Liver (tissue), 9 donors: ENCODE results near the gene MICAL3. TPM values are rescaled to one million over a fixed set of nuclear protein-coding genes. Genes with fewer than 3 reads are reported as not detected.

Experiments used
- DNase-seq: peaks from one replicate; pipeline ENCODE4 v3.0.0-alpha.2; 2017; ENCODE audit warnings: low spot score
- H3K27ac ChIP-seq, 2 donors: one replicate each; pipeline ENCODE4 v1.7.0; 2013; ENCODE audit warnings: inconsistent platforms in 2 of 2, low read length in 2 of 2, control low read depth in 1 of 2, low read depth in 1 of 2, mild to moderate bottlenecking in 1 of 2
- H3K27me3 ChIP-seq, 4 donors: one replicate each; pipeline versions ENCODE4 v1.6.1 to v1.7.0; 2013; ENCODE audit warnings: low read length in 3 of 4, inconsistent platforms in 1 of 4, mild to moderate bottlenecking in 1 of 4, moderate library complexity in 1 of 4; ENCODE audit not compliant: control insufficient read depth in 4 of 4, insufficient read depth in 4 of 4
- H3K36me3 ChIP-seq, 4 donors: one replicate each; pipeline versions ENCODE4 v1.6.1 to v1.7.0; 2013; ENCODE audit warnings: low read length in 3 of 4, mild to moderate bottlenecking in 3 of 4, low read depth in 1 of 4, moderate library complexity in 1 of 4; ENCODE audit not compliant: control insufficient read depth in 4 of 4, insufficient read depth in 3 of 4
- H3K4me1 ChIP-seq, 4 donors: one replicate each; pipeline versions ENCODE4 v1.6.1 to v1.7.0; 2013; ENCODE audit warnings: low read length in 3 of 4, mild to moderate bottlenecking in 3 of 4, moderate library complexity in 1 of 4; ENCODE audit not compliant: control insufficient read depth in 4 of 4, insufficient read depth in 4 of 4
- H3K4me3 ChIP-seq, 3 donors: one replicate each; pipeline versions ENCODE4 v1.6.1 to v1.7.0; 2013; ENCODE audit warnings: low read length in 3 of 3, control low read depth in 1 of 3, low read depth in 1 of 3, mild to moderate bottlenecking in 1 of 3
- H3K9ac ChIP-seq, 2 donors: one replicate each; pipeline ENCODE4 v1.7.0; 2013; ENCODE audit warnings: low read length in 2 of 2, mild to moderate bottlenecking in 2 of 2, moderate library complexity in 2 of 2, control low read depth in 1 of 2, low read depth in 1 of 2
- H3K9me3 ChIP-seq, 4 donors: one replicate each; pipeline versions ENCODE4 v1.6.1 to v1.7.0; 2013; ENCODE audit warnings: low read length in 3 of 4; ENCODE audit not compliant: control insufficient read depth in 4 of 4
- ATF3 ChIP-seq: IDR thresholded peaks from 2 replicates; pipeline ENCODE4 v1.6.1; 2016; ENCODE audit warnings: antibody characterized with exemption
- CTCF ChIP-seq: fragments of 150-350 bp; IDR thresholded peaks from 2 replicates; pipeline ENCODE4 v1.5.1; 2017; ENCODE audit warnings: improper control_type of control experiment, low read depth, low read length; ENCODE audit not compliant: missing input control
- EGR1 ChIP-seq, 2 donors: IDR thresholded peaks; 2 replicates each; pipeline ENCODE4 v1.6.1; 2016 to 2018; ENCODE audit warnings: antibody characterized with exemption in 2 of 2, low read depth in 2 of 2
- FOXA1 ChIP-seq: IDR thresholded peaks from 2 replicates; pipeline ENCODE4 v1.6.1; 2016; ENCODE audit warnings: antibody characterized with exemption
- FOXA2 ChIP-seq: IDR thresholded peaks from 2 replicates; pipeline ENCODE4 v1.6.1; 2016; ENCODE audit warnings: antibody characterized with exemption
- GABPA ChIP-seq, 2 donors: IDR thresholded peaks in 1 of 2; conservative IDR thresholded peaks in 1 of 2; 2 replicates each; pipeline ENCODE4 v1.6.1; 2016; ENCODE audit warnings: antibody characterized with exemption in 2 of 2, mild to moderate bottlenecking in 1 of 2, moderate library complexity in 1 of 2
- HNF4A ChIP-seq, 2 donors: conservative IDR thresholded peaks; 2 replicates each; pipeline ENCODE4 v1.6.1; 2016; ENCODE audit warnings: antibody characterized with exemption in 2 of 2, mild to moderate bottlenecking in 2 of 2
- HNF4G ChIP-seq: IDR thresholded peaks from 2 replicates; pipeline ENCODE4 v1.6.1; 2016; ENCODE audit warnings: antibody characterized with exemption
- JUND ChIP-seq, 2 donors: IDR thresholded peaks; 2 replicates each; pipeline ENCODE4 v1.6.1; 2016; ENCODE audit warnings: antibody characterized with exemption in 2 of 2
- MAX ChIP-seq: IDR thresholded peaks from 2 replicates; pipeline ENCODE4 v1.6.1; 2016; ENCODE audit warnings: antibody characterized with exemption
- NR2F2 ChIP-seq: IDR thresholded peaks from 2 replicates; pipeline ENCODE4 v1.6.1; 2016; ENCODE audit warnings: antibody characterized with exemption
- RAD21 ChIP-seq, 2 donors: IDR thresholded peaks; 2 replicates each; pipeline ENCODE4 v1.6.1; 2016; ENCODE audit warnings: antibody characterized with exemption in 2 of 2, mild to moderate bottlenecking in 2 of 2
- RXRA ChIP-seq, 2 donors: IDR thresholded peaks; 2 replicates each; pipeline ENCODE4 v1.6.1; 2017 to 2018; ENCODE audit warnings: antibody characterized with exemption in 2 of 2, mild to moderate bottlenecking in 1 of 2
- SP1 ChIP-seq: IDR thresholded peaks from 2 replicates; pipeline ENCODE4 v1.6.1; 2018; ENCODE audit warnings: antibody characterized with exemption, mild to moderate bottlenecking
- TAF1 ChIP-seq: conservative IDR thresholded peaks from 2 replicates; pipeline ENCODE4 v1.6.1; 2016; ENCODE audit warnings: antibody characterized with exemption, mild to moderate bottlenecking
- YY1 ChIP-seq: IDR thresholded peaks from 2 replicates; pipeline ENCODE4 v1.6.1; 2016; ENCODE audit warnings: antibody characterized with exemption, mild to moderate bottlenecking
- WGBS: extraction: QIAGEN DNeasy Blood & Tissue Kit; methylation state at CpG from one replicate; pipeline ENCODE4 v1.1.7; 2013; 5-methylcytosine and 5-hydroxymethylcytosine counted together
- polyA plus RNA-seq, 2 donors: library from polyadenylated mRNA; stranded (reverse) in 1 of 2; unstranded in 1 of 2; fragments of 200-250 nt in 1 of 2; fragments of >200 nt in 1 of 2; fragmentation: Nextera tagmentation in 1 of 2; extraction: Ambion mirVana in 1 of 2; gene quantifications; one replicate each; pipeline versions ENCODE4 v1.2.1 to v1.2.3, GENCODE V29; 2013 to 2015
- total RNA-seq, 2 donors: library from RNA; depleted of rRNA; stranded (reverse); fragments of >200 nt; gene quantifications; one replicate each; pipeline ENCODE4 v1.2.3, GENCODE V29; 2014
- TF ChIP-seq, protein P1 (sequence below): IDR thresholded peaks from 2 replicates; pipeline ENCODE4 v1.6.1; 2016; ENCODE audit warnings: antibody characterized with exemption
- TF ChIP-seq, protein P2 (sequence below): IDR thresholded peaks from 2 replicates; pipeline ENCODE4 v1.6.1; 2016; ENCODE audit warnings: antibody characterized with exemption, mild to moderate bottlenecking
- donor health status: healthy.
- donor health status: healthy.
- donor health status: healthy.
- donor health status: healthy.
- donor health status: healthy.

The MICAL3 gene
- total and polyA plus RNA-seq, 4 donors: 6.4 to 38.4 (median 23.4) TPM

- Histone ChIP-seq H3K27ac (no peak overlapping the region), H3K4me3 (no peak overlapping the region), H3K9me3 (no peaks in the 10 kb centered on the region), H3K27me3 (no peaks in the 10 kb centered on the region), H3K9ac (no peak overlapping the region), H3K4me1 (peaks cover 6 to 16% (median 11%) of the 10 kb centered on the region in 4 donors), H3K36me3 (peaks cover 0 to 27% (median 6%) of the 10 kb centered on the region in 4 donors)
- TF ChIP-seq TAF1: no peak
- TF ChIP-seq EGR1 (IDR thresholded peaks at IDR 0.05; ENCODE audit: low read depth in 2 of 2): no peak
- no peak for TF ChIP-seq SP1
- no peak for TF ChIP-seq JUND (IDR thresholded peaks at IDR 0.05)
- no peak for TF ChIP-seq HNF4G
- TF ChIP-seq, protein P1, sequence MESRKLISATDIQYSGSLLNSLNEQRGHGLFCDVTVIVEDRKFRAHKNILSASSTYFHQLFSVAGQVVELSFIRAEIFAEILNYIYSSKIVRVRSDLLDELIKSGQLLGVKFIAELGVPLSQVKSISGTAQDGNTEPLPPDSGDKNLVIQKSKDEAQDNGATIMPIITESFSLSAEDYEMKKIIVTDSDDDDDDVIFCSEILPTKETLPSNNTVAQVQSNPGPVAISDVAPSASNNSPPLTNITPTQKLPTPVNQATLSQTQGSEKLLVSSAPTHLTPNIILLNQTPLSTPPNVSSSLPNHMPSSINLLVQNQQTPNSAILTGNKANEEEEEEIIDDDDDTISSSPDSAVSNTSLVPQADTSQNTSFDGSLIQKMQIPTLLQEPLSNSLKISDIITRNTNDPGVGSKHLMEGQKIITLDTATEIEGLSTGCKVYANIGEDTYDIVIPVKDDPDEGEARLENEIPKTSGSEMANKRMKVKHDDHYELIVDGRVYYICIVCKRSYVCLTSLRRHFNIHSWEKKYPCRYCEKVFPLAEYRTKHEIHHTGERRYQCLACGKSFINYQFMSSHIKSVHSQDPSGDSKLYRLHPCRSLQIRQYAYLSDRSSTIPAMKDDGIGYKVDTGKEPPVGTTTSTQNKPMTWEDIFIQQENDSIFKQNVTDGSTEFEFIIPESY: no peak
- no peak for TF ChIP-seq MAX
- TF ChIP-seq ATF3: no peak
- TF ChIP-seq NR2F2: no peak
- TF ChIP-seq GABPA (IDR thresholded peaks at IDR 0.05 in 1 of 2, conservative IDR thresholded peaks at IDR 0.05 in 1 of 2): no peak
- no peak for TF ChIP-seq YY1
- WGBS: 82% methylated on average over 8 of the region's 8 CpGs
- no peak for DNase-seq
Measured at GRCh38 chr22:17787241-17787640, 237.1 kb downstream of the MICAL3 start.

DNA sequence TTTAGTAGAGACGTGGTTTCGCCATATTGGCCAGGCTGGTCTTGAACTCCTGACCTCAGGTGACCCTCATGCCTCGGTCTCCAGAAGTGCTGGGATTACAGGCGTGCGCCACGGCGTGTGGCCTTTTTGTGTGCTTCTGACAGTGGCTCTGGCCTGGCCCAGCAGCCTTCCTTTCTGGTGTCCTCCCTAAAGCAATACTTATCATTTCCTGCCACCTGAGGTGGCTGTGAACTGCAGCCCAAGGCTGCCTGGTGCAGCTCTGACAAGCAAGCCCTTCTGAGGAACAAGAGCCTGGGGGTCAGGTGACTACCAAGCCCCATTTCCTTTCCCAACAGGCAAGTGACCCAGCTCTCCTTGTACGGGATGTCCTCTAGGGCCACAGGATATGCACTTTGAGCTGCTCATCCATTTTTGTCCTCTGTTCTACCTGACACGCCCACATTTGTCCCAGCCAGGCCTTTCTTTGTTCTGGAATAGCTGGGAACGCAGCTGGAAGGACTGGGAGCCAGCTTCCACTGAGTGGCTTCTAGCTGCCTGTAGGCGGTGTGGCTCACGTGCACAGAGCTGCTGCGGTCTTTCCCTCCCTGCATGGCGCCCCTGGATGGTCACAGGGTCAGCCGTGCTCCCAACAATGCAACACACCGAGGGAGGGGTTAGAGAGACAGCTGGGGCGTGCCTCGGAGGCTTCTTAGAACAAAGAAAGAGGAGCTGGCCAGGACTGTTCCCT, 237.8 kb downstream of the MICAL3 start:
- TF ChIP-seq ATF3 (no peak), NR2F2 (peak; percentile 99), FOXA1 (no peak), RXRA (IDR thresholded peaks at IDR 0.05) (peak; percentile 85 to 86), YY1 (peak; percentile 91), GABPA (IDR thresholded peaks at IDR 0.05 in 1 of 2, conservative IDR thresholded peaks at IDR 0.05 in 1 of 2) (peak in 1 of 2 donors; percentile 57), MAX (no peak), EGR1 (IDR thresholded peaks at IDR 0.05; ENCODE audit: low read depth in 2 of 2) (peak in 1 of 2 donors; percentile 35), HNF4G (peak; percentile 73), JUND (IDR thresholded peaks at IDR 0.05) (peak; percentile 55), CTCF (peak; percentile 15), HNF4A (conservative IDR thresholded peaks at IDR 0.05) (peak; percentile 89 to 91), TAF1 (no peak), FOXA2 (no peak), RAD21 (IDR thresholded peaks at IDR 0.05) (peak; percentile 50 to 65), SP1 (peak; percentile 96)
- TF ChIP-seq, protein P1: no peak
- TF ChIP-seq, protein P2, sequence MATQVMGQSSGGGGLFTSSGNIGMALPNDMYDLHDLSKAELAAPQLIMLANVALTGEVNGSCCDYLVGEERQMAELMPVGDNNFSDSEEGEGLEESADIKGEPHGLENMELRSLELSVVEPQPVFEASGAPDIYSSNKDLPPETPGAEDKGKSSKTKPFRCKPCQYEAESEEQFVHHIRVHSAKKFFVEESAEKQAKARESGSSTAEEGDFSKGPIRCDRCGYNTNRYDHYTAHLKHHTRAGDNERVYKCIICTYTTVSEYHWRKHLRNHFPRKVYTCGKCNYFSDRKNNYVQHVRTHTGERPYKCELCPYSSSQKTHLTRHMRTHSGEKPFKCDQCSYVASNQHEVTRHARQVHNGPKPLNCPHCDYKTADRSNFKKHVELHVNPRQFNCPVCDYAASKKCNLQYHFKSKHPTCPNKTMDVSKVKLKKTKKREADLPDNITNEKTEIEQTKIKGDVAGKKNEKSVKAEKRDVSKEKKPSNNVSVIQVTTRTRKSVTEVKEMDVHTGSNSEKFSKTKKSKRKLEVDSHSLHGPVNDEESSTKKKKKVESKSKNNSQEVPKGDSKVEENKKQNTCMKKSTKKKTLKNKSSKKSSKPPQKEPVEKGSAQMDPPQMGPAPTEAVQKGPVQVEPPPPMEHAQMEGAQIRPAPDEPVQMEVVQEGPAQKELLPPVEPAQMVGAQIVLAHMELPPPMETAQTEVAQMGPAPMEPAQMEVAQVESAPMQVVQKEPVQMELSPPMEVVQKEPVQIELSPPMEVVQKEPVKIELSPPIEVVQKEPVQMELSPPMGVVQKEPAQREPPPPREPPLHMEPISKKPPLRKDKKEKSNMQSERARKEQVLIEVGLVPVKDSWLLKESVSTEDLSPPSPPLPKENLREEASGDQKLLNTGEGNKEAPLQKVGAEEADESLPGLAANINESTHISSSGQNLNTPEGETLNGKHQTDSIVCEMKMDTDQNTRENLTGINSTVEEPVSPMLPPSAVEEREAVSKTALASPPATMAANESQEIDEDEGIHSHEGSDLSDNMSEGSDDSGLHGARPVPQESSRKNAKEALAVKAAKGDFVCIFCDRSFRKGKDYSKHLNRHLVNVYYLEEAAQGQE: peak; percentile 44
- Histone ChIP-seq H3K9ac (no peak overlapping the region), H3K4me1 (peaks cover 7 to 16% (median 13%) of the 10 kb centered on the region in 4 donors), H3K4me3 (no peak overlapping the region), H3K36me3 (peaks cover 0 to 25% (median 6%) of the 10 kb centered on the region in 4 donors), H3K27ac (peak overlapping the region; percentile 17 to 34), H3K27me3 (no peaks in the 10 kb centered on the region), H3K9me3 (no peaks in the 10 kb centered on the region)
- WGBS: 49% methylated on average over 18 of the region's 18 CpGs
- no peak for DNase-seq
